Jurkat, Clone E6-1 (cell line): Measurements from ENCODE around the gene TRAIP.
"Not testable (repeated sequence)": the region's sequence is repeated elsewhere in the genome, so short reads cannot be mapped to it uniquely, and the experiment has no call there.

Experiments
- DNase-seq: peaks from one replicate; pipeline ENCODE4 v3.0.0-alpha.2; 2011; ENCODE audit warnings: low read depth, low spot score
- H3K4me3 ChIP-seq: 2 replicates; pipeline ENCODE4 v1.5.1; 2011; ENCODE audit warnings: mild to moderate bottlenecking, low read length, control low read depth, moderate library complexity

Gene TRAIP

DNA sequence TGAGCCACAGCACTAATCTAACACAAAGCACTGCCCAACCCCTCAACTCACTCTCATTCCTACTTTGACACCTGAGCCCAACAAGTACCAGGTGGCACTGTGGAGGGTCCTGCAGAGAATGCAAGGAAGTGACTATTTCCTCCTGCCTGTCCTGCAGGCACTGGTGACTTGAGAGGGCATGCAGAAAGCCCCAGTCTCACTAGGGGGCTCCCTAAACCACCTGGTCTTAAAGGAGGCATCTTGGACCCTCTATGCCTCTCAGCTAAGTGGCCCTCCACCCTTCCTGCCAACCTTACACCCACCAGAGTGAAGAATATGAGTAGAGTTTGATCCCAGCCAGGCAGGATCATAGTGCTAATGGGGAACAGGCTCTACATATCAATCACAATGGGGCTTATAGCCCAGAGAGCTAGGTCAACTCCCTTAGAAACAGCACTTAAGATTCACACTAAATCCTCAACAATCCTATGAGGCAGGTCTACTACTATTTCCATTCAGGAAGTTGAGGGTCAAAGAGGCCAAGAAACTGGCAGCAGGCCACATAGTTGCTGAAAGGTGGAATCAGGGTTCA is 15.2 kb downstream of the TRAIP start:
- peak; percentile 43 for DNase-seq
- no peak overlapping the region for H3K4me3 ChIP-seq

DNA sequence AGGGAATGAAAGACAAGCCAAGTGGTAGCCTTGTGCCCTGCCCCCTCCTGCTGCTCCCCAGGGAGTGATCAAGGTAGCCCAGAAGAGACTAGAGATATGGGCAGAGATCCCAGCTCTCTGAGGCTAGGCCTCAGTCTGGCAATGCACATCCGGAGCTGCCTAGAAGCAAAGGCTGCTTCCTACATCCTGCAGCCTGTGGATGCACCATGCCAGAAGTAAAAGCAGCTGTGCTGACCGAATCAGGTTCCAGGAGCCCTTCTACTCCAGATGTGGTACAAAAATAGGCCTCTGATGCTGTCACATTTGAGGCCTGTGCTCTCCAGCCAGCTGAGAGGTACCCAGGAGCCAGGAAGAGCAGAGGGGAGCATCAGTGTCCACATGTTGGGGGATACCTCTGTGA is 16.0 kb downstream of the TRAIP start:
- no peak for DNase-seq
- no peak overlapping the region for H3K4me3 ChIP-seq

DNA sequence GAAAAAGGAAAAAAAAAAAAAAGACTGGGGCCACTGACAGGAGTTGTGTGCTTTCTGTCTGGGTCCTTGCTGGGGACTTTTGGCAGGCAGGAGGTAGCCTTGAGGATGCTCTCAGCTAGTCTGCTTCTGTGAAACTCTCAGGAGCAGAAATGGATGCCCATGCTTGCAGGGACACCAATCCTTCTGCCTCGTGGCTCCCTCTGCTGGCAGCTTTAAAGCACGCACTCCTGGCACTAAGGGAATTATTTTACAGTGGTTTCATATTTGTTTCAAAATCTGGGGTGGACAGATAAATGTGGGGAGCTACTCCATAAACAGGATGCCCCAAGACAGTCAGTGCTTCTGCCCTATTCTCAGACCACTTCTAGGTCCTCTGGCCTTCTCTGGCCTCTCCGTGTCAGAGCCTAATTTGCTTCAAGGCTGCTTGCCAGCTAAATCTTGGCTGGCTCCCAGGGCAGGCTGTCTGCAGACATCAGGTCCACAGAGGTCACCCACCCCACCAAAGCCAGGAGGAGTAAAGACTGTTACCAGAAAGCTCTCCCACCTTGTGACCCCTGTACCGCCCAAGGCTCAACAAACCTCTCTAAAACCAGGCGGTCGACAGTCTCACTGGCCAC is 17.1 kb downstream of the TRAIP start:
- H3K4me3 ChIP-seq: no peak overlapping the region
- peak; percentile 72 for DNase-seq

DNA sequence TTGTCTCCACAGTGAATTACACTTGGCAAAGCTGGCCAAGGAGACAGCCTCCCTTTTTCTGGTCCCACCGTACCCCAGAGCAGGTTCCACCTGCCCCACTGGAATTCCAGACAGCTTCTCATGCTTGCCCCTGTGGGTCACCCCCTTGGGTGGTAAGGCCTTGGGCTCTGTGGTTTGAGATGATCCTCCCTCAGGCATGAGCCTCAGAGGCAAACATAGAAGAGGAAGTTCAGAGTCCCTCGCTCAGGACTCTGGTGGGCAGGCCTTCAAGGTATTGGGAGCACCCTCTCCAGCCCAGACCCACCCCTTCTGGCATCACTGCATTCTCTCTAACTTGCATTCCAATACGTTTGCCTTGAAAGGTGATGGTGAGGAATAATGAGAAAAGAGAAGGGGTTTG is 25.0 kb downstream of the TRAIP start:
- no peak overlapping the region for H3K4me3 ChIP-seq
- DNase-seq: no peak

DNA sequence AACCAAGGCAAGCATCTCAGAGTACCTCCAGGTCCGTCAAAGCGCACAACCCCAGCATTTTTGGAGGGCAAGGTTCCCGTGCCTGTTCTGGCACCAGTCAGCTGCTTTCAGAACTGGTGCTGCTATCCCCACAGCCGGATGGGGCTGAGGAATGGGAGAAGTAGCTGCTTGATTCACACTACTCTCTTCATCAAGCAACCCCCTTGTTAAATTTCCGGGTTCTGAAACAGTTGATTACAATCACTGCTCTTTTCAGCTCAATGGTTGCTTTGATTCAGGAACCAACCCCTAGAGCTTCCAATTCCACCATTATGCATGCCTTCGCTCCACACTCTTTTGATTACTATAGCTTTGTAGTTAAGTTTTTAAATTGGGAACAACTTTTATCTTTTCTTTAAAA is 30.3 kb downstream of the TRAIP start:
- DNase-seq: no peak
- H3K4me3 ChIP-seq: no peak overlapping the region

DNA sequence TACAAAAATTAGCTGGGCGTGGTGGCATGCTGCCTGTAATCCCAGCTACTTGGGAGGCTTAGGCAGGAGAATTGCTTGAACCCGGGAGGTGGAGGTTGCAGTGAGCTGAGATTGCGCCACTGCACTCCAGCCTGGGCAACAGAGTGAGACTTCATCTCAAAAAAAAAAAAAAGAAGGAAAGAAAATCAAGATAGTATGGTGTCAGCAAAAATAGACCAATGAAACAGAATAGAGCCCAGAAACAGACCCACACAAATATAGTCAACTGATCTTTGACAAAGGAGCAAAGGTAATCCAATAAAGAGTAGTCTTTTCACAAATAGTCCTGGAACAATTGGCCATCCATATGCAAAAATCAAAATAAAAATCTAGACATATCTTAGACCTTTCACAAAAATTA is 33.2 kb downstream of the TRAIP start:
- H3K4me3 ChIP-seq, DNase-seq: not testable (repeated sequence)

DNA sequence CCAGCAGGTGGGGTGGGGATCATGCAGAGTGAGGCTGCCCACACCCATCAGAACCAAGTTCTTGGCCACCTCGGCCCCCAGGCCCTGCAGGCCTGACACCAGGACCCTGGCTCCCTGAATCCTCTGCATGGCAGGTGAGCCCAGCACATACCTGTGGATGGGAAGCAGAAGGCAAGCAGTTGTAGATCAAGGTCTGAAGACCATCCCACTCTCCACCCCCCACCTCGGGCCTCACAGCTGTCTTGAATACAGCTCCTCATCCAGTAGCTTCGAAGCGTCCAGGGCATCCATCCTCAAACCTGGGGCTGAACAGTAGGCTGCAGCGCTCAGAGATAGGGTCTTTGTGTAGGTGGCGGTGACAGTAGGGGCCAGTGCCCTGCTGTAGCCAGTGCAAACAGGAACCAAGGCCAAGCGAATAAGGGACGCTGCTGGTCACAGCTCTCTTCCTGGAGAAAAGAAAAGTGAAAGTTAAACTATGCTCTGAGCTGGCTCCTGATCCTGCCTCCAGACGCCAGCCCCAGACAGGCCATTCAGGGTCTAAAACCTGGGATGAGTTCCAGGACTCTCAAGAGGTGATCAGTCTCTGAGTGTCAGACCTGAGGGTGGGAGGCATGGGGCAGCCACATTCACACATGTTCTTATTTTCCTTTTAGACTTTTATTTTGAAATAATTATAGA is 42.7 kb downstream of the TRAIP start, which contains the start of gene UBA7:
TSS of gene UBA7 (minus strand) at position 457 of the 678 bp plus-strand sequence. CDS start at position 291, 166 bp downstream.
- no peak for DNase-seq
- H3K4me3 ChIP-seq: peak within 1 kb of the TSS; percentile 34

DNA sequence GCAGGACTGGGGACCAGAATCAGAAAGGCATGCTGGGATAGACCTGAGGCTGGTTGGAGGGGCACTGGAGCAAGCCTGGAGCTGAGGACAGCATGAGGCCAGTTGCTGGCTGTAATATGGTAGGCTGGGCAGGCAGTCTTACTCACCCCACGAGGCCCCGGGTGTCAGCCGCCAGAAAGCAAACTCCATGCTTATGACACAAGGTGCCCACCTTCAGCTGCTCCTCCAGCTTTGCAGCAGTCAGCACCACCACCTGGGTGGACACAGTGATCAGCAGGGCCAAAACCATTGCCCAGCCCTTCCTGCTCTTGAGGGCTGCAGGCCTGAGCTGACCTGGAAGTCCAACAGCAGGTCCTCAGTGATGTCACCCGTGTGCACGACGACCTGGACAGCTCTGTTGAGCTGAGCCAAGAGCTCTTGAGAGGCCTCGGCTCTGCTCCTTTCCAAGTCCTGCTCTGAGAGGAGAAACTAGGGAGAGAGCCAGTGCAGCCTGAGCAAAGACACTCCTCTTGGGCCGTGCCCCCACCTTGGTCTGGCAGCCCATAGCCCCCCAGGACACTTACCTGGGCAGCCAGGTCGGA is 43.4 kb downstream of the TRAIP start:
- H3K4me3 ChIP-seq: no peak overlapping the region
- DNase-seq: no peak

DNA sequence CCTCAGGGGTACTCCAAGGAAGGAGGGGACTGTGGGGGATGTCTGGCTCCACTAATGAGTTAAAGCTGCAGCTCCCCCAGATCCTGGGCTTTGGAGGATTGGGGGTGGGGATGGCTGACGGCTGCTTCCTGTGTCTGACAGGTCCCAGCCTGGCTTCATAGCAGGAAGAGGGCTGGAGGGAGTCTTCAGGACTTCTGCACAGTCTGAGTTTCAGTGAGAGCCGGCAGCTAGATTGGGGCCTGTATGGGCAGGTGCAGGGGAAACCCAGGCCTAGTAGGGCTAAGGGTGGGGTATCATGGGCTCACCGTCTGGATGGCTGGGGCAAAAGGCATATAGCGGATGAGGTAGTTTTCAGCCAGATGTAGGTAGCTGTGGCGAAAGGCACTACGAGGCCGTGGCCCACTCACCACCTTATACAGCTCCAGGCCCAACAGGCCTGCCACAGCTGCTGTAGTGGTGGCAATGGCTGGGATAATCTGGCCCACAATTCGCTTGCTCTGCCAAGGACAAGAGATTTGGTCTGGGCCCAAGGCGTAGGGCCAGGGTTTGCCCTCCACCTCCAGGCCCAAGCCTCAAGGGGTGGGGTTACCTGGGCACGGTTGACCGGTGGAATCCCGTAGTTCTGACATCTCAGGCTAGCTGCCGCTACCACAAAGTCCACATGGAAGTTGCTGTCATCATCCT is 48.8 kb downstream of the TRAIP start:
- no peak for DNase-seq
- no peak overlapping the region for H3K4me3 ChIP-seq

DNA sequence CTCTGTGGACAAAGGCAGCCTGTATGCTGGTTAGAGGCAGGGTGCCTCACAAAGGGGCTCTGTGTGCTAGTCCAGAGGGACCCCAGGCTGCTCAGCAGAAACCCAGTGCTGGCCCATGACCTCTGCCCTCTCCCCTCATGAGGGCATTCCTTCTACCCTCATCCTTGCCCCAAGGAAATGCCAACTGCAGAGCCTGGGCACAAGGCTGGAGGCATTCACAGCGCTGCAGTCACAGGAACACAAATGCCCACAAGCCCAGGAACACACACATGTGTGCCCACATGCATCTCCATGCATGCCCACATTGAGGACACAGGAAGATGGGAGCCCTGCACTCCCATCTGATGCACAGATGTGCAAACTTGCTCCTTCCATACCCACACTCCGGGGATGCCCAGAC is 49.5 kb downstream of the TRAIP start:
- H3K4me3 ChIP-seq: peak overlapping the region; percentile 17

DNA sequence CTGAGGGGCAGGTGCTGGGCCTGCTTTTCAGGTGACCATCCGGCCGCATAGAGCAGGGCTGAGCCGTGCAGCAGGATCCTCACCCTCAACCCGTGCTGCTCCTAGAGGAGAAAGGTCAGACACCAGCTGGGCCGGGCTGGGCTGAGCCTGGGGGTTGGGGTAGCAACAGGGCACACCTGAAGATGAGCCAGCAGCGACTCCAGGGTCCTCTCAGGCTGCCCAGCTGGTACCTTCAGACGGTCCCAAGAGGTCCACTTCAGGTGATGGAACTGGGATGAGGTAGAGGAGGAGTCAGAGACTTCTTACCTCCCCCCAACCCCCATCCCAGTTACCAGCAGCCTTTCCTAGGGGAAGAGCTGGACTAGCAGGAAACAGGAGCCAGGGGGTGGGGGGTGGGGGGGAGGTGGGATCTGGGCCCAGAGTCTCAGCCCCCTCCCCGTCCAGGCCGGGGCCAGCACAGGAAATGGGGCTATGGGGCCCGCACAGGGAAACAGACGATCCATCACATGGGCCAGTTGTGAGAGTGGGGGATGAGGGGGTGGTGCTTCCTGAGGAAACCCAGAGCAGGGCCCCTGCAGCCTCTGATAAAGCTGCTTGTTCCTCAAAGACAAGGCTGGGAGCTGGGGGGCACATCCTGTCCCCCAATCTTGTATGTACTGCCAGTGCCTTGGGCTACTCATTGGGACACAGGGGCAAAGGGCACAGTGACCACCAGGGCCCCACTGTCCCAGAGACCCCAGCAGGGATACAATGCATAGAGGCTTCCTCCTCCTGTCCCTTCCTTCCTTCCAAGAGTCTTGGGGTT is 50.3 kb downstream of the TRAIP start:
- peak; percentile 75 for DNase-seq

More for the DNA sequence above, 49.5 kb downstream of the TRAIP start:
- no peak for DNase-seq

DNA sequence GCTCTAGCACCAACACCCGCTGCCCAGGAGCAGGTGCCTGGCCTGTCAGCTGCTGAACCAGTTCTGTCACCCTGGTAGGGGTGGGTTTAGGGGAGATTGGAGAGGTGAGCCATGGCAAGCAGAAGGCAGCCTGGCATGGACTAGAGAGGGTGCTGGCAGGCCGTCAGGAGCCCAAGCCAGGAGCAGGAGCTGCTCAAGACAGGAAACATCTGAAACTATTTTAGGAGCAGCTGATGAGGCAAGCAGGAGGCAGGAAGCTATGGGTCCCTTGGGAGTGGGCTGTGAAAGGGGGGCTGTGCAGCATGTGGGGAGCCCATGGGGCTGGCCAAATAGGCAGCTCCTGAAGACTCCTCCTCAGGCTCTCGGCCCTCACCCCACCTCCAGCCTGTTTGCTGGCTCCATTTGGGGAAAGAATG is 51.0 kb downstream of the TRAIP start:
- H3K4me3 ChIP-seq: no peak overlapping the region
- no peak for DNase-seq

More for the DNA sequence above, 50.3 kb downstream of the TRAIP start:
- peak overlapping the region; percentile 17 for H3K4me3 ChIP-seq

DNA sequence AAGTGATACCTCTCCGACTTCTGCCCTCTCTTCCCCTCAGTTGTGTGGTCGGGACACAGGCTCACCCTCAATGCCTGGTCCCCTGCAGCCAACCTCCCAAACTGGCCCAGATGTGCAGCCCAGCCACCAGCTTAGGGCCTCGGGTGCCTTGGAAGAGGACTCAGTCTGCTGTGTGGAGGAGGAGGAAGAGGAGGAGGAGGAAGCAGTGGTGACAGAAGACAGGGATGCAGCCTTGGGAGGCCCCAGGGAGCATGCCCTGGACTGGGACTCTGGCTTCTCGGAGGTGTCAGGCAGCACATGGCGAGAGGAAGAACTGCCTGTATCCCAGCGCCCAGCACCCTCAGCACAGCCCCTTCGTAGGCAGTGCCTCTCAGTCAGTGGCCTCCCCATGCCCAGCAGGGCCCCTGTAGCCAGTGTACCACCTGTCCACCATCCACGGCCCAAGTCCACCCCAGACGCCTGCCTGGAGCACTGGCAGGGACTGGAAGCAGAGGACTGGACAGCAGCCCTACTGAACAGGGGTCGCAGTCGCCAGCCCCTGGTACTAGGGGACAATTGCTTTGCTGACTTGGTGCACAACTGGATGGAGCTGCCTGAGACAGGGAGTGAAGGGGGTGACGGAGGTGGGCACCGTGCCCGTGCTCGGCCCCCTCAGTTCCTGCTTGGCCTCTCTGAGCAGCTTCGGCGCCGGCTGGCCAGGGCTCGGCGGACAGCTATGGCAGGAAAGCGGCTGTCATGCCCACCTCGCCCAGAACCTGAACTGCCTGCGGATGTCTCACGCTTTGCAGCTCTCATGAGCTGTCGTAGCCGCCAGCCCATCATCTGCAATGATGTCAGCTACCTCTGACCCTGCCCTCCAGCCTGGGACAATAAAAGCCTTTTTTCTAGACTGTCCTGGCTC is 52.0 kb downstream of the TRAIP start:
- peak overlapping the region; percentile 83 for H3K4me3 ChIP-seq
- no peak for DNase-seq

DNA sequence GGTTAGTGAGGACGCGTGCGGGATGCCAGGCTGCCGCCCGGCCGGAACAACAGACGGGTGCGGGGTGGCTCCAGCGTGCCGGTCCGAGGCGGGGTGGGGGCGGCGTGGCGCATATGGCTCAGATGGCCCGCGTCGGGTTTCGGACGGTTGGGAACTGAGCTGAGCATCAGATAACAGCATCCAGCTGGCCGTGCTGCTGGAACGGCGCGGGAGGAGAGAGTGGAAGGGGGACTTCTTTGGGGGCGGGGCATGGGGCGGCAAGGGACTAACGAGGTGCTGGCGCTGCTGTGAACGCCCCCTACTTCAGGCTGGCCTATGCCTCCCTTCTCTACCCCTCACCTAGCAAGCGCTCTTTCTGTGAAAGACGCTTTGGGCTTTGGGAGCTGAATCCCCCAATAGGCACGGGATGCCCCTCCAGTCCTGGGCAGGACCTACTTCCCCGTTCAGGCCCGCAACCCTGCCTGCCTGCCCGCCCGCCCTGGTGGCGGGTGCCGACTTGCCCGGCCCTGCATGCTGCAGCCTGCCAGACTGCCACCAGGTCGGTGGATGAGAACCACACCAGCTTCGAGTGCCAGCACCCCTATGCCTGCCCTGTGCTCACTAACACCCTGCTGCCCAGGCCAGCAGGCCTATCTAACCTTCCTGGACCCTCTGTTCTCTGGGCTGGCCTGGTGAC is 52.8 kb downstream of the TRAIP start:
- no peak for DNase-seq
- H3K4me3 ChIP-seq: peak overlapping the region; percentile 83

DNA sequence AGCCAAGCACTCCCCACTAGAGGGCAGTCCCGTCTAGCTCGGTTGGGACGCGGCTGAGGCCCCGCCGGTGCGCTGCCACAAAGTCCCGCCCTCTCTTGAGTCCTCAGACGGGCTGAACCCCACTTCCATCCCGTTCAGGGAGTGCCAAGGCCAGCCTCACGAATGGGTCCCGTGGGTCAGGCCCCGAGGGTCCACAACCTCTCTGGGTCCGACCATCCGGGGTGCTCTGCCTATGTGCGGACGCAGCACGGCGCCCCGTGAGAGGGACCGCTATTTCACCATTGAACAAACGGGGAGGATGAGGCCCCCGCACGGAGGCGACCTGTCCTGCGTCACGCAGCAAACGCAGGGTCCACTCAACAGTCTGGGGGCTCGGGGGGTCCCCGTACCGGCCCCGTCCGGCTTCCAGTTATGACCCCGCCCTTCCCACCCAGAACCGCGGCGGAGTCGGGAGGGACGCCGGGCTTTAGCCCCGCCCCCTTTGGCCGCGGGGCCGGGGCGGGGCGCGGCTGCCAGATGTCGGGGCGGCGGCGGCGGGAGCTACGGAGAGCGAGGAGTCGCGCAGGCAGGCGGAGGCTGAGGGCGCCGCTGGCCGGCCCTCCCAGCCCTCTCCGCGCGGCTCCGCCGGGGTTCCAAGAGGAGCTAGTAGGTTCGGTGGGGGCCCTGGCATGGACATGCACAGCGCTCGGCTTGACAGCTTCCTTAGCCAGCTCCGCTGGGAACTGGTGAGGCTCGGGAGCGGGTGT is 53.5 kb downstream of the TRAIP start, which contains the start of gene INKA1:
TSS of gene INKA1 (plus strand) at position 543 of the 746 bp plus-strand sequence. CDS start at position 675, 132 bp downstream.
- peak within 1 kb of the TSS; percentile 83 for H3K4me3 ChIP-seq
- DNase-seq: peak; percentile 77

DNA sequence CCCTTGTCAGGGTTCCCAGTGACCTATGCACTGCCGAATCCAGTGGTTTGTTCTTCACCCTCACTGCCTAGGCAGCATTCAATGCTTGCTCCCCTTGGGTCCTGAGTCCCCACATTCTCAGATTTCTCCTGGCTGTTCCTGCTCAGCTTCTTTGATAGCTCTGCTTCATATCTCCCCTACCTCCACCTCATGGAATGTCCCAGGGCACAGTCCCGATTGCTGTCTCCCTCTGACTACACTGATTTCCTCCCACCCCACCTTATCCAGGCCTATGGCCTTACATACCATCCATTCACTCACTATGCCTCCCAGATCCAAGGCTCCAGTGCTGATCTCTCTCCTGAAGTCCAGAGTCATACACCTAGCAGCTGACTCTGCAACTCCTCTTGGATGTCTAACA is 55.2 kb downstream of the TRAIP start:
- H3K4me3 ChIP-seq: no peak overlapping the region
- DNase-seq: no peak

DNA sequence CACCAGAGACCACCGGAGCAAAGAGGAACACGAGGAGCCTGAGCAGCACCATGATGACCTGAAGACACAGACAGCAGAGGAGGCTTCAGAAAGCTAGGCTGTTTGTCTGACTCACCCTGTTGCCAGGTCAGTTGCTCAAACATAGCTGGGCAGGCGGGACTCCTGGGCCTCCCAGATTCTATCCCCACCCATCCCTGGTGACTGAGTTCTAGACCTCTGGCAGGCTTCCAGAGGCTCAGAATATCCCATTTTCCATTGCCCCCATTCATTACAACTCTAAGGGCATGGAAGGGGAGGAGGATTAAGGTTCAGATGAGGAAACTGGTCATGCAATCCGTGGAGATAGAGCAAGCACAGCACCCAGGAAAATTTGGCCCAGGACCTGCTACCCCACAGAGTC is 56.6 kb downstream of the TRAIP start, which contains the start of gene CDHR4:
TSS of gene CDHR4 (minus strand) at position 113 of the 400 bp plus-strand sequence. CDS start at position 52, 61 bp downstream.
- H3K4me3 ChIP-seq: no peak within 1 kb of the TSS
- no peak for DNase-seq
